Measurements from ENCODE around the gene TMEM91.

The TMEM91 gene

DNA sequence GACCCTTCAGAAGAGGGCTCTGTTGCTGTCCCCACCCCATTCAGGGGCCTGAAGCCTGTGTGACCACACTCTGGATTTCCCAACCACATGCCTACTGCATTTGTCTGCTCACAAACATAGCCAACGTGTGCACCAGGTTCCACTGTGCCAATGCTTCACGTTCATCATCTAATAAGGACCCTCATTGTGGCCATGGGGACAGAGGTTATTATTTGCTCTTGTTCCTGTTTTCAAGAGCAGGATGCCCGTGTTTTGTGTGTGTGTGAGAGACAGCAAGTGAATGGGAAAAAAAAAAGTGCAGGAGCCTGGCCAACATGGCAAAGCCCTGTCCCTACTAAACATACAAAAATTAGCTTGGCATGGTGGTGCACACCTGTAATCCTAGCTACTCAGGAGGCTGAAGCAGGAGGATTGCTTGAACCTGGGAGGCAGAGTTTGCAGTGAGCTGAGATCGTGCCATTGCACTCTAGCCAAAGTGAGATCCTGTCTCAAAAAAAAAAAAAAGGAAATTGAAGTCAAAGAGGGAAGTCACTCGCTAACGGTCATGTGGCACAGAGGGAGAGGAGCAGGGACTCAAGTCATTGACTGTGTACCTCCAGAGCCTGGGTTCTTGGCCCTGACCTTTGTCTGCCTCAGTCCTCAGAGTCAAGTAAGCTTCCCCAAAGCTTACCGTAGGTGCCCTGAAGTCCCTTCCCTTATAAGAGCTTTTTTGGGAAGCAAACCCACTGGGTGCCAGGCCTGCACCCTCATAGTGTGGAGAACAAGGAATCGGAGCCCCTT lies 44.0 kb downstream of the TMEM91 start:
- Histone ChIP-seq H3K4me1 (ENCODE audit: control insufficient read depth, insufficient read depth, low read length) (no peaks in the 10 kb centered on the region), H3K9me3 (ENCODE audit: control insufficient read depth, insufficient read depth, low read length) (no peaks in the 10 kb centered on the region), H3K9ac (ENCODE audit: low read depth, low read length) (no peak overlapping the region), H3K4me3 (ENCODE audit: low read depth, low read length) (no peak overlapping the region), H3K36me3 (ENCODE audit: control insufficient read depth, insufficient read depth, low read length) (peaks cover 36% of the 10 kb centered on the region), H3K27me3 (ENCODE audit: control insufficient read depth, insufficient read depth, low read length) (no peaks in the 10 kb centered on the region)

DNA sequence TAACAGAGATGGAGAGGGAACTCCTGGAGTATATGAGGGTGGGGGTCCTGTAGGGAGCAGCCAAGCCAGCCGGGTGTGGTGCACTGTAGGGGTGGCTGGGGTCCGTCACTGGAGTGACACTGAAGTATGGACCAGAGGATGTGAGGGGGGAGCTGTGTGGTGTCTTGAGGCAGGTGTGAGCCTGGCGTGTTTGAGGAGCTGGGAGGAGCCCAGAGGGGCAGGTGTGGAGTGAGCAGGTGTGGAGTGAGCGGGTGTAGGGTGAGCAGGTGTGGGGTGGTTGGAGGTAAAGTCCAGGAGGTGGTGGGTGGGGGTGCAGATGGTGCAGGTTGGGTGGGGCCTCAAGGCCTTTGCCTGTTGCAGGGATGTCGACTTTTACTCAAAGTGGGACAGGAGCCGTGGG lies 45.0 kb downstream of the TMEM91 start:
- H3K4me3 ChIP-seq (ENCODE audit: low read depth, low read length), result no peak overlapping the region
- H3K9me3 ChIP-seq (ENCODE audit: control insufficient read depth, insufficient read depth, low read length), result no peaks in the 10 kb centered on the region
- H3K36me3 ChIP-seq (ENCODE audit: control insufficient read depth, insufficient read depth, low read length), result peaks cover 39% of the 10 kb centered on the region
- H3K27me3 ChIP-seq (ENCODE audit: control insufficient read depth, insufficient read depth, low read length), result no peaks in the 10 kb centered on the region
- H3K9ac ChIP-seq (ENCODE audit: low read depth, low read length), result no peak overlapping the region
- H3K4me1 ChIP-seq (ENCODE audit: control insufficient read depth, insufficient read depth, low read length), result no peaks in the 10 kb centered on the region

DNA sequence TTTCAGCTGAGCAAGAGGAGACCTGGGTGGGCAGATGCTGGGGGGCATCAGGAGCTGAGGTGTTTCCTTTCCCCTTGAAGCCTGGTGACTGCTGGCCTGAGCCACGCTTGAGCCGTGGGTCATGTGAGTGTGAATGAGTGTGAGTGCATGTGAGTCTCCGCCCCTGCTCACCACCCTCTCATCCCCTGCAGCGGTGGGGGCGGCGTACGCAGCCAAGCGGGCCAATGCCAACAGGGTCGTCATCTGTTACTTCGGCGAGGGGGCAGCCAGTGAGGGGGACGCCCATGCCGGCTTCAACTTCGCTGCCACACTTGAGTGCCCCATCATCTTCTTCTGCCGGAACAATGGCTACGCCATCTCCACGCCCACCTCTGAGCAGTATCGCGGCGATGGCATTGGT lies 45.6 kb downstream of the TMEM91 start:
- H3K36me3 ChIP-seq (ENCODE audit: control insufficient read depth, insufficient read depth, low read length), result peaks cover 39% of the 10 kb centered on the region
- H3K4me3 ChIP-seq (ENCODE audit: low read depth, low read length), result no peak overlapping the region
- no peaks in the 10 kb centered on the region for H3K9me3 ChIP-seq (ENCODE audit: control insufficient read depth, insufficient read depth, low read length)
- H3K9ac ChIP-seq (ENCODE audit: low read depth, low read length), result no peak overlapping the region
- no peaks in the 10 kb centered on the region for H3K27me3 ChIP-seq (ENCODE audit: control insufficient read depth, insufficient read depth, low read length)
- peaks cover 3% of the 10 kb centered on the region for H3K4me1 ChIP-seq (ENCODE audit: control insufficient read depth, insufficient read depth, low read length)

DNA sequence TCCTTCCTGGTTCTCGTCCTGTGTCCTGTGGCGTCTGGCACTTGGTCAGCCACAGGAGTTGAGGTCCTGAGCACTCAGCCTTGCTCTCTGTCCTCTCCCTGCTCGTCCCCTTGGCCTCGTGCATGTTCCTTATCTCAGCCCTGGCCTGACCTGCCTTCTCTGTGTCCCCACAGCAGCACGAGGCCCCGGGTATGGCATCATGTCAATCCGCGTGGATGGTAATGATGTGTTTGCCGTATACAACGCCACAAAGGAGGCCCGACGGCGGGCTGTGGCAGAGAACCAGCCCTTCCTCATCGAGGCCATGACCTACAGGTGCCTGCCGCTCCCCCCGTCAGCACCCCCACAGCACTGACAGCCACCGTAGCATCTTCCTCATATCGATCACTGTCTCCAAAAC lies 46.1 kb downstream of the TMEM91 start:
- H3K4me1 ChIP-seq (ENCODE audit: control insufficient read depth, insufficient read depth, low read length), result peaks cover 3% of the 10 kb centered on the region
- H3K9me3 ChIP-seq (ENCODE audit: control insufficient read depth, insufficient read depth, low read length), result no peaks in the 10 kb centered on the region
- H3K9ac ChIP-seq (ENCODE audit: low read depth, low read length), result no peak overlapping the region
- no peak overlapping the region for H3K4me3 ChIP-seq (ENCODE audit: low read depth, low read length)
- H3K36me3 ChIP-seq (ENCODE audit: control insufficient read depth, insufficient read depth, low read length), result peaks cover 34% of the 10 kb centered on the region
- H3K27me3 ChIP-seq (ENCODE audit: control insufficient read depth, insufficient read depth, low read length), result no peaks in the 10 kb centered on the region

DNA sequence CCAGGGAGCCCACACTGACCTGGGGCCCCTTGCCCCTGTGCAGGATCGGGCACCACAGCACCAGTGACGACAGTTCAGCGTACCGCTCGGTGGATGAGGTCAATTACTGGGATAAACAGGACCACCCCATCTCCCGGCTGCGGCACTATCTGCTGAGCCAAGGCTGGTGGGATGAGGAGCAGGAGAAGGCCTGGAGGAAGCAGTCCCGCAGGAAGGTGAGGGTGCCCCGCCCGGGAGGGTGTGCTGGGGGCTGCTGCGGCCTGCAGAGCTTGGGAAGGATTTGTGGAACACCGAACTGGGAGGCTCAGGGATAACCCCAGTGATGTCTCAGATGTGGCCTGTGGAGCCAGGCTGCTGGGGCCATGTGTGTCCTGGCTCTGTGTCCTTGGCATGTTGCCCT lies 46.6 kb downstream of the TMEM91 start:
- no peaks in the 10 kb centered on the region for H3K27me3 ChIP-seq (ENCODE audit: control insufficient read depth, insufficient read depth, low read length)
- H3K4me1 ChIP-seq (ENCODE audit: control insufficient read depth, insufficient read depth, low read length), result peaks cover 3% of the 10 kb centered on the region
- H3K36me3 ChIP-seq (ENCODE audit: control insufficient read depth, insufficient read depth, low read length), result peaks cover 34% of the 10 kb centered on the region
- H3K4me3 ChIP-seq (ENCODE audit: low read depth, low read length), result no peak overlapping the region
- no peaks in the 10 kb centered on the region for H3K9me3 ChIP-seq (ENCODE audit: control insufficient read depth, insufficient read depth, low read length)
- no peak overlapping the region for H3K9ac ChIP-seq (ENCODE audit: low read depth, low read length)

DNA sequence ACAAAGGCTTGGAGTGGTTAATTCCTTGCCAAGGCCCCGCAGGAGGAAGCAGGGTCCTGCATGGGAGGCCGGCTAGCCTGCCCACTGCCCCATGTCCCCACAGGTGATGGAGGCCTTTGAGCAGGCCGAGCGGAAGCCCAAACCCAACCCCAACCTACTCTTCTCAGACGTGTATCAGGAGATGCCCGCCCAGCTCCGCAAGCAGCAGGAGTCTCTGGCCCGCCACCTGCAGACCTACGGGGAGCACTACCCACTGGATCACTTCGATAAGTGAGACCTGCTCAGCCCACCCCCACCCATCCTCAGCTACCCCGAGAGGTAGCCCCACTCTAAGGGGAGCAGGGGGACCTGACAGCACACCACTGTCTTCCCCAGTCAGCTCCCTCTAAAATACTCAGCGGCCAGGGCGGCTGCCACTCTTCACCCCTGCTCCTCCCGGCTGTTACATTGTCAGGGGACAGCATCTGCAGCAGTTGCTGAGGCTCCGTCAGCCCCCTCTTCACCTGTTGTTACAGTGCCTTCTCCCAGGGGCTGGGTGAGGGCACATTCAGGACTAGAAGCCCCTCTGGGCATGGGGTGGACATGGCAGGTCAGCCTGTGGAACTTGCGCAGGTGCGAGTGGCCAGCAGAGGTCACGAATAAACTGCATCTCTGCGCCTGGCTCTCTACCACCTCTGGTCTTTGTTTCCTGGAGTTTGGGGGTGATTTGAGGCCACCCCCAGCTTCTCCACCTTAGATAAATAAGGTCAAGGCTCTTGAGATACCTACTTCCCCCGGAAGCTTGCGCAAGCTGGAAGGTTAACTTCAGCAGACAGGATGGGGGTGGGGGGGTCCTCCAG lies 48.2 kb downstream of the TMEM91 start:
- no peak overlapping the region for H3K9ac ChIP-seq (ENCODE audit: low read depth, low read length)
- H3K4me1 ChIP-seq (ENCODE audit: control insufficient read depth, insufficient read depth, low read length), result peaks cover 3% of the 10 kb centered on the region
- H3K4me3 ChIP-seq (ENCODE audit: low read depth, low read length), result no peak overlapping the region
- peaks cover 31% of the 10 kb centered on the region for H3K36me3 ChIP-seq (ENCODE audit: control insufficient read depth, insufficient read depth, low read length)
- H3K27me3 ChIP-seq (ENCODE audit: control insufficient read depth, insufficient read depth, low read length), result no peaks in the 10 kb centered on the region
- H3K9me3 ChIP-seq (ENCODE audit: control insufficient read depth, insufficient read depth, low read length), result no peaks in the 10 kb centered on the region

DNA sequence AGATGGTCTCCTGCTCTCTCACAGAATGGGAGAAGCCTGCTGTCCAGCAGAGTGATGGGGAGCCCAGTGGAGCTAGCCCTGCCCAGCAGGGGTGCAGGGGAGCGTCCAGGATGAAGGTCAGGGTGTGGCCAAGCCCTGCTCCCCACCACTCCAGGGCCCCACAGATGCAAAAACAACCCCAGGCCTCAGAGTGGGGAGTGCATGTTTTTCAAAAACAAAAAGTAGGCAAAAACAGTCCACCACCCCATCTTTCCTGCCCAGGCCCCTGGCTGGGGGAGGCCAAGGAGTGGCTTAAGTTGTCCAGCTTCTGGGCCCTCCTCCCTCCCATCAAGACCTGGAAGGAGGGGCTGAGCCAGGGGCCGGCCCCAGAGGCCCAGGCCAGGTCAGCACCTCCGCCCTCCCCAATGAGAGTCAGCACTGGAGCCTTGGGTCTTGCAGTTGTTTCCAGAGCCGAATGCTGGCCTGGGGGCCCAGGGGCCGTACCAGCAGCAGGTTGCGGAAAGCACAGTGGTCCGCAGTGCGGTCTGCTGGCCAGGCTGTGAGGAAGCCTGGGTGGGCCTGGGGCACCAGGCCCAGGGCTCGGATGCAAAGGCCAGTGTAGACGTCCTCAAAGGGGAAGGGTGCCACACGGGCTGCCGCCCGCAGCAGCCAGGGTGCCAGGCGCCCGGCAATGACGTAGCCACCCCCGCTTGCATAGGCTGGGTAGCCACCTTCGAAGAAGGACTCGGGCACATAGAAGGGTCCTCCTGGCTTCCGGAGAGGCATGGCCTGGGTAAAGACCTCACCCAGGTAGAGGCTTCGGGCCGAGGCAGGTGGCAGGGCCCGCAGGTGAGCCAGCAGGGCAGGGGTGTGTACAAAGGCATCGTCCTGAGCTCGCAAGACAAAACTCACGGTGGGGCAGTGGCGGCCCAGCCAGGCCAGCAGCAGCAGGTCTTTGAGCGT lies 49.1 kb downstream of the TMEM91 start:
- Histone ChIP-seq H3K27me3 (ENCODE audit: control insufficient read depth, insufficient read depth, low read length) (no peaks in the 10 kb centered on the region), H3K4me3 (ENCODE audit: low read depth, low read length) (no peak overlapping the region), H3K9ac (ENCODE audit: low read depth, low read length) (no peak overlapping the region), H3K36me3 (ENCODE audit: control insufficient read depth, insufficient read depth, low read length) (peaks cover 26% of the 10 kb centered on the region), H3K4me1 (ENCODE audit: control insufficient read depth, insufficient read depth, low read length) (peaks cover 3% of the 10 kb centered on the region), H3K9me3 (ENCODE audit: control insufficient read depth, insufficient read depth, low read length) (no peaks in the 10 kb centered on the region)

DNA sequence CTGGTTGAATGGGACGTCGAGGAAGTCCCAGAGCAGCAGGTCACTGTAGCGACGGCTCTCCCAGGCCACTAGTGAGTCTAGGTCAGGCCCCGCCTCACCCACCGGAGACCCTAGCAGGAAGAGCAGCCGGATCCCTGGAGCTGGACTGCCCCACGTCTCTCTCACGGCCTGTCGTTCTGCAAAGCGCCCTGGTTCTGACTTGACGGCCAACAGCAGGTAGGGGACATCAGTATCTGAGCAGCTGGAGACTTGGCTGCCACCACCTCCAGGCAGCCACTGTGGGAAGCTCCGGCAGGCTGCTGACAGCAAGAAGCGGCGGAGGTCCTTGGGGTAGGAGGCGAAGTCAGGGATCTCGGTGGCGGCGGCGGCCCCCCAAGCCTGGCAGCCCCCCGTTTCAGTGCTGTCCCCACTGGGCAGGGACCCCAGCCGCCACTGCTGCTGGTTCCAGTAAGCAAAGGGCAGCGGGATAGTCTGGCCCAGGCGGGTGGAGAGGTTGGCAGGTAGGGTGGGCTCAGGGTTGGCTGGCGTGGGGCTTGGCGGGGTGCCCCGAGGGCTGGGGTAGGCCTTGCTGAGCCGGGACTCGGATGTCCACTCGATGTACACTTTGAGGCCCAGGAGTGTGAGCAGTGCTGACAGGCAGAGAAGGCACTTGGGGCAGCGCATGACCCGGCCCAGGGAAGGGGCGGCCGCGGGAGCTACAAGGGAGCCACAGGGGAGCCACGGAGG lies 49.9 kb downstream of the TMEM91 start:
- peaks cover 3% of the 10 kb centered on the region for H3K4me1 ChIP-seq (ENCODE audit: control insufficient read depth, insufficient read depth, low read length)
- H3K36me3 ChIP-seq (ENCODE audit: control insufficient read depth, insufficient read depth, low read length), result peaks cover 29% of the 10 kb centered on the region
- peak overlapping the region; percentile 77 for H3K9ac ChIP-seq (ENCODE audit: low read depth, low read length)
- no peaks in the 10 kb centered on the region for H3K9me3 ChIP-seq (ENCODE audit: control insufficient read depth, insufficient read depth, low read length)
- H3K4me3 ChIP-seq (ENCODE audit: low read depth, low read length), result peak overlapping the region; percentile 50
- H3K27me3 ChIP-seq (ENCODE audit: control insufficient read depth, insufficient read depth, low read length), result no peaks in the 10 kb centered on the region

DNA sequence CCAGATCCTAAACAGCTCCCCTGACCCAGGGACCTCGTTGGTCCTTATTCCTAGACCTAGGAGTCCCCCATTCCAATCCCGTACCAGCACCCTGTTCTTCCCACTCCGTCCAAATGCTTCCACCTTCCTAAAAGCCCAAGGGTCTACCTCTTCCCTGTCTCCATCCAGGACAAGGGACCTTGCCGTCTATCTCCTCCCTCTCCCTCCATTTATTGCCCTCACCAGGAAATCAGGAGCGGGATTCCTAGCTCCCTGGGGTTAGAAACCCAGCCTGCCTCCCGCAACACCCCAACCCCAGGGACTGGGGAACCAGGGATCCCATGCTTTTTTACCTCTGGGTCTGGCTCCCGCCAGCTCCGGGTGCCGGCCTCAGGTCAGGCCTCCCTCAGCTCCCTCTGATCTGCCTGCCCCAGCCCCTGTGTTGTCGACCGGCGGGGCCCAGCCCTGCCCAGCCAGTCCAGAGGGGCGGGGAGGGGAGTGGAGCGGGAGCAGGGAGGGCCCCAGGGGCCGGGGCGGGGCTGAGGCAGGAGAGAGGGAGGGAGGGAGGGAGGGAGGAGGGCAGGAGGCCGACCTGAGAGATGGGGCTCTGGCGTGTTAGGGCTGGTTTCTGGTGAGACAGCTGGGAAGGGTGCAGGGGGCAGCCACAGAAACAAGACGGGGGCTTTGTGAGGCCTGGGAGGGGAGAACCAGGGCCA lies 50.8 kb downstream of the TMEM91 start, which contains the start of gene B3GNT8:
B3GNT8 (minus strand) TSS at position 423 of the 695 bp plus-strand sequence. CDS start 596 bp downstream, outside the sequence.
- no peaks in the 10 kb centered on the region for H3K9me3 ChIP-seq (ENCODE audit: control insufficient read depth, insufficient read depth, low read length)
- peak within 1 kb of the TSS; percentile 77 for H3K9ac ChIP-seq (ENCODE audit: low read depth, low read length)
- peak within 1 kb of the TSS; percentile 50 for H3K4me3 ChIP-seq (ENCODE audit: low read depth, low read length)
- H3K27me3 ChIP-seq (ENCODE audit: control insufficient read depth, insufficient read depth, low read length), result no peaks in the 10 kb centered on the region
- H3K36me3 ChIP-seq (ENCODE audit: control insufficient read depth, insufficient read depth, low read length), result peaks cover 34% of the 10 kb centered on the region
- H3K4me1 ChIP-seq (ENCODE audit: control insufficient read depth, insufficient read depth, low read length), result peaks cover 3% of the 10 kb centered on the region

DNA sequence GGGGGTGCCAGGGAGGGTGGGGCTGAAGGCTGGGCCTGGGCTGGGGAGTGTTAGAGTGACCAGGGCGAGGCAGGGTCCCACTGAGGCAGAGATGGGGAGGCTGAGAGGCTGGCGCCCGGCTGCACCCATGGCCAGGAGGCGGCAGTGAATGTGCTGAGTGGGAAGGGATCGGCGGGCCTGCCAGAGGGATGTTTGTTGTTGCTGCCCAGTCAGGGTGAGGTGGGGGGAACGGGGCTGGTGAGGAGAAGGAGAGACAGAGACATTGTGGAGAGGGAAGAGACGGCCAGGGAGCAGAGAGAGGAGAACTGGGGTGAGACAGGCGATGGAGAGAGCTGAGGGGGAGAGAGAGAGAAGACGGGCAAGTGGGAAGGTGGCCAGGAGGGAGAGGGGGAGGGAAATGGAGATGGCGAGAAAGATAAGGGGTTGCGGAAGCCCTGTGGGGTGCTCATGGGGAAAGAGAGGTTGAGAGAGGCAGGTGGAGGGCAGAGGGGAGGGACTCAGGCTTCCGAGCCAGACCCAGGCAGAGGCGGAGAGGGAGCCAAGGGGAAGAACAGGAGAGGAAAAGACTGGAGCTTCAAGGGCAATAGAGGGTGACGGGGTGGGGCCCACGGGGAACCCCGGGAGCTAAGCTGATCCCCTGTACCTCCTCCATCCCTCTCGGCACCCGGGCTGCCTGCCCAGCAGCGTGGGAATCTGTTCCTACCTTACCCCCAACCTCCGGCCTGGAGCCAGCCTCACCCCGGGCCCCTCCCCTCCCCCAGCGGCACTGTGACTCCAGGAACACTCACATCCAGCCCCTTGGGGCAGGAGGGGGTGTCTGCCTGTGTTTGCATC lies 51.5 kb downstream of the TMEM91 start:
- peaks cover 32% of the 10 kb centered on the region for H3K36me3 ChIP-seq (ENCODE audit: control insufficient read depth, insufficient read depth, low read length)
- H3K9me3 ChIP-seq (ENCODE audit: control insufficient read depth, insufficient read depth, low read length), result no peaks in the 10 kb centered on the region
- peaks cover 3% of the 10 kb centered on the region for H3K4me1 ChIP-seq (ENCODE audit: control insufficient read depth, insufficient read depth, low read length)
- H3K9ac ChIP-seq (ENCODE audit: low read depth, low read length), result peak overlapping the region; percentile 29
- H3K4me3 ChIP-seq (ENCODE audit: low read depth, low read length), result peak overlapping the region; percentile 50
- H3K27me3 ChIP-seq (ENCODE audit: control insufficient read depth, insufficient read depth, low read length), result no peaks in the 10 kb centered on the region
